GM20000 (cell line): ENCODE measurements around the gene OR5H1.

Experiments used
- DNase-seq: peaks from one replicate; pipeline ENCODE4 v3.0.0; 2012; ENCODE audit warnings: low spot score
- CTCF ChIP-seq: IDR thresholded peaks from 2 replicates; pipeline ENCODE4 v1.5.1; 2012; ENCODE audit warnings: mild to moderate bottlenecking, control low read depth; ENCODE audit errors: extremely low read depth, missing control alignments

Gene OR5H1

GRCh38 chr3:98151241-98151640 is 20.7 kb downstream of the OR5H1 start:
- no peak for DNase-seq
- no peak for TF ChIP-seq CTCF

GRCh38 chr3:98166396-98166795 is 35.9 kb downstream of the OR5H1 start, which contains the start of gene OR5H15:
Gene OR5H15, plus strand, starts transcription at chr3:98166696. Its CDS starts 2,004 bp downstream, at chr3:98168700.
- no peak for DNase-seq
- TF ChIP-seq CTCF, result no peak

- DNase-seq, result no peak
- TF ChIP-seq CTCF, result no peak
Measured at GRCh38 chr3:98171071-98171470, 40.5 kb downstream of the OR5H1 start.

- DNase-seq, result no peak
Measured at GRCh38 chr3:98172621-98173020, 42.1 kb downstream of the OR5H1 start.

GRCh38 chr3:98180319-98180890 is 49.9 kb downstream of the OR5H1 start:
- no peak for TF ChIP-seq CTCF
- no peak for DNase-seq

More at GRCh38 chr3:98172621-98173020, 42.1 kb downstream of the OR5H1 start:
- no peak for TF ChIP-seq CTCF

GRCh38 chr3:98182196-98182595 is 51.7 kb downstream of the OR5H1 start:
- no peak for DNase-seq
- no peak for TF ChIP-seq CTCF

- DNase-seq, result peak; percentile 2
- no peak for TF ChIP-seq CTCF
Measured at GRCh38 chr3:98185180-98185579, 54.7 kb downstream of the OR5H1 start.
